Common myeloid progenitor, CD34-positive (primary cell): ENCODE data around the gene BCL2L12.

Experiments used
- CTCF ChIA-PET: fragments of 350-600 bp; sonication (Branson Sonifier 250); formaldehyde crosslinking; loops from one replicate; lab custom pipeline; 2021; ENCODE audit warnings: antibody characterized with exemption; lab: Charles Lee
- POLR2A ChIA-PET: fragments of 350-600 bp; sonication (Branson Sonifier 250); formaldehyde crosslinking; loops from one replicate; lab custom pipeline; 2021; ENCODE audit warnings: antibody characterized with exemption; lab: Charles Lee
- DNase-seq, 3 donors: peaks; one replicate each; pipeline versions ENCODE4 v3.0.0 to v3.0.0-alpha.2; 2013
- H3K27ac ChIP-seq, 2 experiments: 1 replicate in 1 of 2; 2 replicates in 1 of 2; pipeline ENCODE4 v1.7.0; 2013; ENCODE audit warnings: inconsistent platforms in 2 of 2, low read length in 2 of 2, mild to moderate bottlenecking in 2 of 2, low read depth in 1 of 2, moderate library complexity in 1 of 2; ENCODE audit not compliant: severe bottlenecking in 2 of 2, insufficient read depth in 1 of 2, poor library complexity in 1 of 2
- H3K27me3 ChIP-seq, 5 experiments: replicated peaks in 2 of 5; 1 replicate in 3 of 5; 2 replicates in 2 of 5; pipeline versions ENCODE4 v1.6.1 to v1.7.0; 2013; ENCODE audit warnings: low read length in 4 of 5, mild to moderate bottlenecking in 2 of 5, moderate library complexity in 2 of 5, inconsistent platforms in 1 of 5; ENCODE audit not compliant: insufficient read depth in 5 of 5, control insufficient read depth in 4 of 5
- H3K36me3 ChIP-seq, 4 experiments: 1 replicate in 2 of 4; 2 replicates in 2 of 4; pipeline versions ENCODE4 v1.6.1 to v1.7.0; 2013; ENCODE audit warnings: low read length in 3 of 4, control low read depth in 1 of 4, mild to moderate bottlenecking in 1 of 4; ENCODE audit not compliant: control insufficient read depth in 4 of 4, insufficient read depth in 4 of 4
- H3K4me1 ChIP-seq, 4 experiments: 1 replicate in 3 of 4; 2 replicates in 1 of 4; pipeline versions ENCODE4 v1.6.1 to v1.7.1; 2013; ENCODE audit warnings: low read length in 3 of 4, mild to moderate bottlenecking in 3 of 4, control low read depth in 1 of 4, inconsistent platforms in 1 of 4, moderate library complexity in 1 of 4; ENCODE audit not compliant: control insufficient read depth in 4 of 4, insufficient read depth in 4 of 4; ENCODE audit errors: control extremely low read depth in 1 of 4
- H3K4me3 ChIP-seq, 7 experiments: 1 replicate in 4 of 7; 2 replicates in 3 of 7; pipeline versions ENCODE4 v1.5.1 to v1.7.0; 2013; ENCODE audit warnings: mild to moderate bottlenecking in 7 of 7, low read length in 6 of 7, moderate library complexity in 6 of 7, inconsistent platforms in 2 of 7, low read depth in 2 of 7, control low read depth in 1 of 7; ENCODE audit not compliant: insufficient read depth in 4 of 7, control insufficient read depth in 1 of 7; ENCODE audit errors: extremely low read depth in 1 of 7
- H3K9me3 ChIP-seq, 5 experiments: 1 replicate in 4 of 5; 2 replicates in 1 of 5; pipeline versions ENCODE4 v1.6.1 to v1.7.1; 2013; ENCODE audit warnings: low read length in 4 of 5, mild to moderate bottlenecking in 2 of 5, inconsistent platforms in 1 of 5, low read depth in 1 of 5, moderate library complexity in 1 of 5; ENCODE audit not compliant: control insufficient read depth in 4 of 5, insufficient read depth in 2 of 5; ENCODE audit errors: control extremely low read depth in 1 of 5
- WGBS: methylation state at CpG from one replicate; pipeline ENCODE4 v1.1.5; 2013; ENCODE audit not compliant: insufficient coverage; 5-methylcytosine and 5-hydroxymethylcytosine counted together

BCL2L12 gene

DNA sequence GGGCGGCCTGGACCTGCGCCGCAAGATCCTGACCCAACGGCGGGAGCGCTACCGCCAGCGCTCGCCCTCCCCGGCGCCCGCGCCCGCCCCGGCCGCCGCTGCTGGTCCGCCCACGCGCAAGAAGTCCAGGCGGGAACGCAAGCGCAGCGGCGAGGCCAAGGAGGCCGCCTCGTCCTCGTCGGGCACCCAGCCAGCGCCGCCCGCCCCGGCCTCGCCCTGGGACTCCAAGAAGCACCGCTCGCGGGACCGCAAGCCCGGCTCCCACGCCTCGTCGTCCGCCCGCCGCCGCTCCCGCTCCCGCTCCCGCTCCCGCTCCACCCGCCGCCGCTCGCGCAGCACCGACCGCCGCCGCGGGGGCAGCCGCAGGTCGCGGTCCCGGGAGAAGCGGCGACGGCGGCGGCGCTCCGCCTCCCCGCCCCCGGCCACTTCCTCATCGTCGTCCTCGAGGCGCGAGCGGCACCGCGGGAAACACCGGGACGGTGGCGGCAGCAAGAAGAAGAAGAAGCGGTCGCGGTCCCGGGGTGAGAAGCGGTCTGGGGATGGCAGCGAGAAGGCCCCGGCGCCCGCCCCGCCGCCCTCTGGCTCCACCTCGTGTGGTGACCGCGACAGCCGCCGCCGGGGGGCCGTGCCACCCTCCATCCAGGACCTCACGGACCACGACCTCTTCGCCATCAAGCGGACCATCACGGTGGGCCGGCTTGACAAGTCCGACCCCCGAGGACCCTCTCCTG, 13.7 kb upstream of the BCL2L12 start:
- no peaks in the 10 kb centered on the region for H3K4me1 ChIP-seq
- H3K9me3 ChIP-seq: no peaks in the 10 kb centered on the region
- no peak overlapping the region for H3K4me3 ChIP-seq
- CTCF ChIA-PET: no interaction called here
- no peaks in the 10 kb centered on the region for H3K27me3 ChIP-seq
- POLR2A ChIA-PET: no interaction called here
- no peak overlapping the region for H3K27ac ChIP-seq
- no peak for DNase-seq
- WGBS: 93% methylated on average over 100 of the region's 110 CpGs
- peaks cover 14 to 87% (median 52%) of the 10 kb centered on the region in 4 experiments for H3K36me3 ChIP-seq

DNA sequence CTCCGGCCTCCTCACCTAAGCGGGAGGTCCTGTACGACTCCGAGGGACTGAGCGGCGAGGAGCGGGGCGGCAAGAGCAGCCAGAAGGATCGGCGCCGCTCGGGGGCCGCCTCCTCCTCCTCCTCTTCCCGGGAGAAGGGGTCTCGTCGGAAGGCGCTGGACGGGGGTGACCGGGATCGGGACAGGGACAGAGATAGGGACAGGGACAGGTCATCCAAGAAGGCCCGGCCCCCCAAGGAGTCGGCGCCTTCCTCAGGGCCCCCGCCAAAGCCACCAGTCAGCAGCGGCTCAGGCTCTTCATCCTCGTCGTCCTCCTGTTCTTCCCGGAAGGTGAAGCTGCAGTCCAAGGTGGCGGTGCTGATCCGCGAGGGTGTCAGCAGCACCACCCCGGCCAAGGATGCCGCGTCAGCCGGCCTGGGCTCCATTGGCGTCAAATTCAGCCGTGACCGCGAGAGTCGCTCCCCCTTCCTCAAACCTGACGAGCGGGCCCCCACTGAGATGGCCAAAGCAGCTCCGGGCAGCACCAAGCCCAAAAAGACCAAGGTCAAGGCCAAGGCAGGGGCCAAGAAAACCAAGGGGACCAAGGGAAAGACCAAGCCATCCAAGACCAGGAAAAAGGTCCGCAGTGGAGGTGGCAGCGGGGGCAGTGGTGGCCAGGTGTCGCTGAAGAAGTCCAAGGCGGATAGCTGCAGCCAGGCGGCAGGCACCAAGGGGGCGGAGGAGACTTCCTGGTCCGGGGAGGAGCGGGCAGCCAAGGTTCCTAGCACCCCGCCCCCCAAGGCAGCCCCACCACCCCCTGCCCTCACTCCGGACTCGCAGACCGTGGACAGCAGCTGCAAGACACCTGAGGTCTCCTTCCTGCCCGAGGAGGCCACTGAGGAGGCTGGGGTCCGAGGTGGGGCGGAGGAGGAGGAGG, 12.9 kb upstream of the BCL2L12 start:
- Histone ChIP-seq H3K36me3 (peaks cover 14 to 87% (median 53%) of the 10 kb centered on the region in 4 experiments), H3K27me3 (no peaks in the 10 kb centered on the region), H3K4me1 (no peaks in the 10 kb centered on the region), H3K4me3 (no peak overlapping the region), H3K27ac (no peak overlapping the region), H3K9me3 (no peaks in the 10 kb centered on the region)
- 97% methylated on average over 50 of the region's 58 CpGs for WGBS
- CTCF ChIA-PET: no interaction called here
- POLR2A ChIA-PET: no interaction called here
- no peak for DNase-seq

DNA sequence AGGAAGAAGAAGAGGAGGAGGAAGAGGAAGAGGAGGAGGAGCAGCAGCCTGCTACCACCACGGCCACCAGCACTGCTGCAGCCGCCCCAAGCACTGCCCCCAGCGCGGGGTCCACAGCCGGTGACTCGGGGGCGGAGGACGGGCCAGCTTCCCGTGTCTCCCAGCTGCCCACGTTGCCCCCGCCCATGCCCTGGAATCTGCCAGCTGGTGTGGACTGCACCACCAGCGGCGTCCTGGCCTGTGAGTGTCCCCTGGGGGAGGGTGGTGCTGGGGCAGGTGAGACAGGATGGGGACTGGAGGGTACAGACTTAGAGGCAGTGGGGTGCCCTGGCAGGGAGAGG, 12.3 kb upstream of the BCL2L12 start:
- Histone ChIP-seq H3K9me3 (no peaks in the 10 kb centered on the region), H3K27me3 (no peaks in the 10 kb centered on the region), H3K27ac (no peak overlapping the region), H3K4me3 (no peak overlapping the region), H3K36me3 (peaks cover 15 to 90% (median 58%) of the 10 kb centered on the region in 4 experiments), H3K4me1 (no peaks in the 10 kb centered on the region)
- ChIA-PET POLR2A (no interaction called here), CTCF (no interaction called here)
- 97% methylated on average over 11 of the region's 13 CpGs for WGBS
- no peak for DNase-seq

DNA sequence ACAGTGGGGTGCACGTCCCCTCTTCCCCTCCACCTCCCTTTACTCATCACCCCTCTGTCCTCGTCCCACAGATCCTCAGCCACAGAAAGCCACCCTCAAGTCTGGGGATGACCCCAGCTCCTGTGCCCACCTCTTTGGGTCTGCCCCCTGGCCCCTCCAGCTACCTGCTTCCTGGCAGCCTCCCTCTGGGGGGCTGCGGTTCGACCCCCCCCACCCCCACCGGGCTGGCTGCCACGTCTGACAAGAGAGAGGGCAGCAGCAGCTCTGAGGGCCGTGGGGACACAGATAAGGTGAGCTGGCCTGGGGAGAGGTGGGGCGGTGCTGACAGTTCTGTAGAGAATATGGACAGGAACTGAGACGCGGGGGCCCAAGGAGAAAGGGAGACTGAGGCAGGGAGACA, 11.2 kb upstream of the BCL2L12 start:
- Histone ChIP-seq H3K9me3 (no peaks in the 10 kb centered on the region), H3K27me3 (no peaks in the 10 kb centered on the region), H3K4me1 (no peaks in the 10 kb centered on the region), H3K27ac (no peak overlapping the region), H3K36me3 (peaks cover 19 to 94% (median 64%) of the 10 kb centered on the region in 4 experiments), H3K4me3 (no peak overlapping the region)
- ChIA-PET CTCF (interaction anchor here (0.7 kb wide), 1 partner anchor 18 kb away, joined by 3 read pairs; no protein-coding TSS in a partner anchor), POLR2A (no interaction called here)
- WGBS: 97% methylated on average over 5 of the region's 10 CpGs
- DNase-seq: no peak

DNA sequence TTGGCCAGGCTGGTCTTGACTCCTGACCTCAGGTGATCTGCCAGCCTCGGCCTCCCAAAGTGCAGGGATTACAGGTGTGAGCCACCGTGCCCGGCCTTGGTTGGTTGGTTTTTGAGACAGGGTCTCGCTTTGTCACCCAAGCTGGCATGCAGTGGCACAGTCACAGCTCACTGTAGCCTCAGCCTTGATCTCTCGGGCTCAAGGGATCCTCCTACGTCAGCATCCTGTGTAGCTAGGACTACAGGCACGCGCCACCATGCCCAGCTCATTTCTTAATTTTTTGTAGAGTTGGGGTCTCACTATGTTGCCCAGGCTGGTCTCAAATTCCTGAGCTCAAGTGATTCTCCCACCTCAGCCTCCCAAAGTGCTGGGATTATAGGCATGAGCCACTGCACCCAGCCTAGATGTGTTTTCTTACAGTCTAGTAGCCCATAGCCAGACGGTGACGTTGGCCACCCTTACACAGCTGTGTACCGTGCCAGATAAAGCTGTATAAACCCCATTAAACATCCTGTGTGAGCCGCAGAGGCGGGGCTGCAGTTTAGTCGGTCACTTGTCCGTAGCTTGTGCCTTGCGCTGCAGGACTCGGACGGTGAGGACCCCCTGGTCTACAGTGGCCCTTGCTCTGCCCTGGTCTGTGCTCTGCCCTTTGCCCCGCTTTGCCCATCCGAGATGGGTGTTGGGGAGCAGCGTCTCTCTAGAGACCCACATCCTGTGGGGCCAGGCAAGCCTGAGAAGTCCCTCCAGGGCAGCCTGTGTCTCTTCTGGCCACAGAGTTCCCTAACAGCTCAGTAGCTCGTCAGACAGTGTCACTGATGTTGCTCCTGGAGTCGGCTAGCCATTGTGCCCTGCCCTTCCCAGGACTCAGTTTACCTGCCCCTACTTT, 9.9 kb upstream of the BCL2L12 start:
- Histone ChIP-seq H3K4me1 (no peaks in the 10 kb centered on the region), H3K36me3 (peaks cover 19 to 95% (median 67%) of the 10 kb centered on the region in 4 experiments), H3K27me3 (no peaks in the 10 kb centered on the region), H3K9me3 (no peaks in the 10 kb centered on the region), H3K4me3 (no peak overlapping the region), H3K27ac (no peak overlapping the region)
- ChIA-PET CTCF (interaction anchor here (0.9 to 3.0 kb wide), 4 partner anchors 9 to 21 kb away, joined by 3 to 15 read pairs (median 6); partner anchors contain the start of genes BCL2L12, IRF3 and PRMT1), POLR2A (interaction anchor here (1.1 kb wide), 1 partner anchor 13 kb away, joined by 4 read pairs; the partner anchor contains the start of gene SCAF1)
- 93% methylated on average over 23 of the region's 23 CpGs for WGBS
- DNase-seq: no peak

DNA sequence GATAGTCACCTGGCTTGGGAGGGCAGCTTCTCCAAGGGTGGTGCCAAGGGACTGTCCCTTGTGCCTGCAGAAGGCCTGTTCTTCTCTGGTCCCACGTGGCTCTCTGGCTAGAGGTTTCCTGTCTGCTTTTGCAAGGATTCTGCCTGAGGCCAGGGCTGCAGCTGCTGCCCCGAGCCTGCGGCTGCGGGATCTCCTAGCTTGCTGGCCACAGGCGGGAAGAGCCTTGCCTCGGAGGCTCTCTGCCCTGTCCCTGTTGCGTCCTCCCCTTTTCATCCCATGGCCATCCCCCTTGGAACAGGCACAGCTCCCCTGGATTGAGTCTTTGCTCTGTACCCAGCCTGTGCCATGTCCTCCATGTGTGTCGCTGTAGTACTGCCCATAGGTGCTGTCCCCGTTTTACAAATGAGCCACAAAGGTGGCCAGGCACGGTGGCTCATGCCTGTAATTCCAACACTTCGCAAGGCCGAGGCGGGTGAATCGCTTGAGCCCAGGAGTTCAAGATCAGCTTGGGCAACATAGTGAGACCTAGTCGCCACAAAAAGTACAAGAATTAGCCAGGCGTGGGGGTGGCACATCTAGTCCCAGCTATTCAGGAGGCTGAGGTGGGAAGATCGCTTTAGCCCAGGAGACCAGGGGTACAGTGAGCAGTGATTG, 9.2 kb upstream of the BCL2L12 start:
- Histone ChIP-seq H3K9me3 (no peaks in the 10 kb centered on the region), H3K36me3 (peaks cover 23 to 93% (median 68%) of the 10 kb centered on the region in 4 experiments), H3K27me3 (no peaks in the 10 kb centered on the region), H3K27ac (no peak overlapping the region), H3K4me1 (no peaks in the 10 kb centered on the region), H3K4me3 (no peak overlapping the region)
- CTCF ChIA-PET: interaction anchor here (0.9 to 3.0 kb wide), 5 partner anchors 9 to 20 kb away, joined by 3 to 15 read pairs (median 5); partner anchors contain the start of genes BCL2L12, IRF3 and PRMT1
- DNase-seq: no peak
- POLR2A ChIA-PET: no interaction called here
- WGBS: 94% methylated on average over 13 of the region's 17 CpGs
